ENCODE results near the gene DNAH9. TPM values are rescaled to one million over a fixed set of nuclear protein-coding genes. Genes with fewer than 3 reads are reported as not detected.

The DNAH9 gene
- total RNA-seq, 1 experiment from 2014 or later: not detected

DNA sequence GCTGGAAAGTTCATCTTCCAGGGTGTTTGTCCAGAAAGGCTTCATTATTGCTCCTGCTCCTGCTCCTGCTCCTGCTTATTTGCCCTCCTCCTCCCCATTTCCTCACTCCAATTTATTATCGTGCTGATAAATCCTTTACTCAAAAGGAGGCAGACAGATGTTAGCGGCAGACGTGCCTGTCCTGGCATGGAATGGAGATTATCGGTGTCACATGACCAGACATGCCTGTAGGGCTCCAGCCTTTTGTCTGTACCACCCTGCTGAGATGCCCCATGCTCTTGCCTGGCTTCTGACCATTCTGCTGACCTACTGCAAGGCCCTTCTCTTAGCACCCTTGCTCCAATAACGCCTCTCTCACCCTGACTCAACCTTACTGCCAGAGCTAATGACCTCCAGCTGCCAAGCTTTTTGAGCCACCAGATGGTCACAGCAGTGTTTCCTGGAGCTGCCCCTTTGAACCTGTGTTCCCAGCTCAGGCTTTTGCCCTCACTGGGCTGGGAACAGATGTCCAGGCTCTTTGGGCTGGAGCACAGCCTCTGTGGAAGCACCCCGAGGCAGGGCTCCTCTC lies 12.8 kb downstream of the DNAH9 start:
- intact Hi-C loops (cut with micrococcal nuclease; ENCODE audit: unreplicated experiment): no loop called here
- ChIA-PET CTCF (no interaction called here), POLR2A (no interaction called here)
- Histone ChIP-seq H3K9me3 (no peaks in the 10 kb centered on the region), H3K4me1 (no peaks in the 10 kb centered on the region), H3K27me3 (replicated peaks; ENCODE audit: control insufficient read depth, insufficient read depth, low read length) (no peaks in the 10 kb centered on the region), H3K4me3 (ENCODE audit: low read depth, low read length) (no peak overlapping the region), H3K36me3 (ENCODE audit: control insufficient read depth, insufficient read depth, low read length) (no peaks in the 10 kb centered on the region)
- TF ChIP-seq CTCF (IDR thresholded peaks at IDR 0.05; ENCODE audit: insufficient read depth in 1 of 2, low read depth in 1 of 2, low read length in 1 of 2, severe bottlenecking in 1 of 2, unreplicated experiment in 1 of 2): no peak
- no peaks in the 10 kb centered on the region for H3K9me3 Mint-ChIP-seq (ENCODE audit: unreplicated experiment)
- H3K27me3 Mint-ChIP-seq (ENCODE audit: insufficient read depth, unreplicated experiment): no peaks in the 10 kb centered on the region
- H3K36me3 Mint-ChIP-seq (ENCODE audit: insufficient read depth, unreplicated experiment): no peaks in the 10 kb centered on the region
- no peak overlapping the region for H3K4me3 Mint-ChIP-seq (ENCODE audit: unreplicated experiment)
- BruUV-seq (replicated peaks): no TSS peak
- no peak overlapping the region for H3K27ac Mint-ChIP-seq (ENCODE audit: unreplicated experiment)
- no peak for DNase-seq
- no peaks in the 10 kb centered on the region for H3K4me1 Mint-ChIP-seq (ENCODE audit: low read depth, unreplicated experiment)

- CTCF ChIA-PET: no interaction called here
- Histone ChIP-seq H3K9me3 (no peaks in the 10 kb centered on the region), H3K36me3 (ENCODE audit: control insufficient read depth, insufficient read depth, low read length) (no peaks in the 10 kb centered on the region), H3K4me1 (no peaks in the 10 kb centered on the region), H3K4me3 (ENCODE audit: low read depth, low read length) (no peak overlapping the region), H3K27me3 (replicated peaks; ENCODE audit: control insufficient read depth, insufficient read depth, low read length) (no peaks in the 10 kb centered on the region)
- intact Hi-C loops (cut with micrococcal nuclease; ENCODE audit: unreplicated experiment): no loop called here
- Mint-ChIP-seq H3K27ac (ENCODE audit: unreplicated experiment) (no peak overlapping the region), H3K36me3 (ENCODE audit: insufficient read depth, unreplicated experiment) (no peaks in the 10 kb centered on the region), H3K4me3 (ENCODE audit: unreplicated experiment) (no peak overlapping the region), H3K4me1 (ENCODE audit: low read depth, unreplicated experiment) (no peaks in the 10 kb centered on the region), H3K27me3 (ENCODE audit: insufficient read depth, unreplicated experiment) (no peaks in the 10 kb centered on the region), H3K9me3 (ENCODE audit: unreplicated experiment) (no peaks in the 10 kb centered on the region)
- POLR2A ChIA-PET: no interaction called here
- no TSS peak for BruUV-seq (replicated peaks)
- no peak for DNase-seq
- TF ChIP-seq CTCF (IDR thresholded peaks at IDR 0.05; ENCODE audit: insufficient read depth in 1 of 2, low read depth in 1 of 2, low read length in 1 of 2, severe bottlenecking in 1 of 2, unreplicated experiment in 1 of 2): no peak
These were observed 14.7 kb downstream of the DNAH9 start for GRCh38 chr17:11612956-11613355.

- Histone ChIP-seq H3K4me1 (no peaks in the 10 kb centered on the region), H3K9me3 (no peaks in the 10 kb centered on the region), H3K4me3 (ENCODE audit: low read depth, low read length) (no peak overlapping the region), H3K27me3 (replicated peaks; ENCODE audit: control insufficient read depth, insufficient read depth, low read length) (no peaks in the 10 kb centered on the region), H3K36me3 (ENCODE audit: control insufficient read depth, insufficient read depth, low read length) (no peaks in the 10 kb centered on the region)
- peaks cover 5% of the 10 kb centered on the region for H3K27me3 Mint-ChIP-seq (ENCODE audit: insufficient read depth, unreplicated experiment)
- no peak for DNase-seq
- ChIA-PET CTCF (no interaction called here), POLR2A (no interaction called here)
- BruUV-seq (replicated peaks): no TSS peak
- intact Hi-C loops (cut with micrococcal nuclease; ENCODE audit: unreplicated experiment): no loop called here
- no peak for TF ChIP-seq CTCF (IDR thresholded peaks at IDR 0.05; ENCODE audit: insufficient read depth in 1 of 2, low read depth in 1 of 2, low read length in 1 of 2, severe bottlenecking in 1 of 2, unreplicated experiment in 1 of 2)
- H3K36me3 Mint-ChIP-seq (ENCODE audit: insufficient read depth, unreplicated experiment): no peaks in the 10 kb centered on the region
- no peaks in the 10 kb centered on the region for H3K4me1 Mint-ChIP-seq (ENCODE audit: low read depth, unreplicated experiment)
- no peak overlapping the region for H3K4me3 Mint-ChIP-seq (ENCODE audit: unreplicated experiment)
- no peaks in the 10 kb centered on the region for H3K9me3 Mint-ChIP-seq (ENCODE audit: unreplicated experiment)
- H3K27ac Mint-ChIP-seq (ENCODE audit: unreplicated experiment): no peak overlapping the region
These were observed 20.7 kb downstream of the DNAH9 start for GRCh38 chr17:11618861-11619566.
